Retina (tissue), 1 donor: ENCODE measurements around the gene CTPS1.

ENCODE experiments used
- DNase-seq: peaks from one replicate; pipeline ENCODE4 v3.0.0-alpha.2; 2016

Gene CTPS1

DNA sequence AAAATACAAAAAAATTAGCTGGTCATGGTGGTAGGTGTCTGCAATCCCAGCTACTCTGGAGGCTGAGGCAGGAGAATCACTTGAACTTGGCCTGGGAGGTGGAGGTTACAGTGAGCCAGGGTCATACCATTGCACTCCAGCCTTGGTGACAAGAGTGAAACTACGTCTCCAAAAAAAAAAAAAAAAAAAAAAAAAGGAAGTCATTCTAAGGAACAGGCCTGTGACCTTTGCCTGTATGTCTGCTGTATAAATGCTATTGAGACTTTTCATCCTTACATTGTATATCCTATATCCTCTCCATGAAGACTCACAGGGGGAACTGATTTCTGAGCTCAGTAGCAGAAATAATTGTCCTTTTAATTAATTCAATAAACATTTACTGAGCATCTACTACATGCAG lies 7.5 kb upstream of the CTPS1 start:
- DNase-seq, result no peak

DNA sequence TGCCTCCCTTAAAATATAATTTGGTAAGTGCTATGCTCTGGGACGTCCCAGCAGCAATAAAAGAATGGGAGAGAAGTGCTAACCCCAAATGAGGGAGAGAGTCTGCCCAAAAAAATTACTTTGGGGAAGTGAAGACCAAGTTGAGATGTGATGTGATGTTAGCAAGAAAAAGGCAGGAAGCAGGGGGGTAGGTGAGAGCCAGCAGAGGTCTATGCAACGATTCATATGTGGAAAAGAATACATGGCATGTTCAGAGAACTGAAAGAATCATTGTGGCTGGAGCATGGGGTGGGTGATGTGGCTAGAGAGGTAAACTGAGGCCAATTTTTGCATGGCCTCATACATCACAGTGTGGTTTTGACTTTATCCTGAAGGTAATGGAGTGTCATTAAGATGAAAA lies 5.6 kb upstream of the CTPS1 start:
- no peak for DNase-seq

DNA sequence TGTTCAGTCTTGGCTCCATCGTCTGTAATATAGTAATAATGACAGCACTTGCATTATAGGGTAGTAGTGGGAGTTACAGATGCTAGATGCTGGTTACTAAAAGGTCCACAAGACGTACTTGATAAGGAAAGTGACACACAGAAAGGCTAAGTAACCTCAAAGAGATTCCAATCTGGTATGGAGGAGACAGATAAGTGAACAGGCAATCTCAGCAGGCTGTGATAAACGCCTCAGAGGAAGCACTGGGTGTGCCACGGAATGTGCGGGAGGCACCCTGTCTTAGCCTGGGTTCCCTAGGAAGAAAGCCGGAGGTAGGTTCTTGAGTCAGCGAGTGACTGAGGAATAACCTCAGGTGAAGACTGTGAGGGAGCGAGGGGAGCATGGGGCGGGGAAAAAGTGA lies 4.6 kb upstream of the CTPS1 start:
- DNase-seq, result no peak

DNA sequence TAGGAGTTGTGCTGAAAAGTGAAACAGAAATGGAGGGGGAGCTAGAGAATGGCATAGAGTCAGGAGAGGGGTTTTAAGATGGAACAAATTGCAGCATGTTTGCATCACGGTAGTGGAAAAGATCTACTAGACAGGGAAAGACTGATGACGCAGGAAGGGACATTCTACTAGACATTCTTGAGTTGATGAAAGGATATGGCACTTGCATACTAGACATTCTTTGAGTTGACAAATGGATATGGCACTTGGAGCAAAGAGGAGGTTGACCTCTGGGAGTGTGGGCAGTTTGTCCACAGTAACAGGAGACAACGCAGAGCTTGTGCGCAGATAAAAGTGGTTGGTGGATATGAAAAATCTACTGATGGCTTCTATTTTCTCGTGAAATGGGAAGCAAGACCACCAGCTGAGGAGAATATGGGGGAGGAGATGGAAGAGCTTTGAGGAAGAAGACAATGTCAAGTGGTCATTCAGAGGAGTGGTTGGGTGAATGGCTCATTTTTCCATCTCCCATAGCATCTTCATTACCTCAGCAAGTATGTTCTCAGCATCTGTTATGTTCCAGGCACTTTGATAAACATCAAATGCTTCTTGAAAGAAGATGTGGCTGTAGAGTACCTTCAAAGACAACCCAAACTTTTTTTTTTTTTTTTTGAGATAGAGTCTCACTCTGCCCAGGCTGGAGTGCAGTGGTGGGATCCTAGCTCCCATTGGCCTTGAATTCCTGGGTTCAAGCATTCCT lies 2.4 kb upstream of the CTPS1 start:
- DNase-seq, result no peak

DNA sequence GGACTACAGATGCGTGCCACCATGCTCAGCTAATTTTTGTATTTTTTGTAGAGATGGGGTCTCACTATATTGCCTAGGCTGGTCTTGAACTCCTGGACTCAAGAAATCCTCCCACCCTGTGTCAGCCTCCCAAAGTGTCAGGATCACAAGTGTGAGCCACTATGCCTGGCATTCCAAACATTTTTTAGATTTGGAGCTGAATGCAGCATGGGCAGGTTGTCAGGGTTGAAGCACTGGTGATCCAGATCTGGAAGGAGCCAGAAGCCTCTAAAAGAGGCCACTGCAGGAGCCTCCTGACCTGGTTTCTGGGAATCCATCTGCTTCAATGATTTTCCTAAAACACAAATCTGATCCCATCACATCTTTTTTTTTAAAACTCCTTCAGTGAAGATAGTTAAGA lies 1.8 kb upstream of the CTPS1 start:
- no peak for DNase-seq

DNA sequence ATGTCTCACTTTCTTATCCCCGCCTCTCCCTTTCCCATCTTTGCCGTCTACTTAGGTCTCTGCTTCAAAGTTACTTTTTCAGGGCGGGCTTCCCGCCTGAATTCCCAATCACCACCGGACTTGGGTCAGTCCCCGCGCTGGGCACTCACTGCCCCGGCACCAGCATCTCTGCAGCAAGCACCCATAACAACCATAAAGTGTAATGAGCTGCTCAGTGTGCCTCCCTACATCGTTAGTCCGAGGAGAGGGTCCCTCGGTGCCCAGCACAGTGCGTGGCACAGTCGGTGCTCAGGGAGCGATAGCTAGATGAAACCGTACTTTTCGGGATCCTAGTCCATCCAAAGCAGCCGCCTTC lies 633 bp upstream of the CTPS1 start:
- DNase-seq, result no peak

DNA sequence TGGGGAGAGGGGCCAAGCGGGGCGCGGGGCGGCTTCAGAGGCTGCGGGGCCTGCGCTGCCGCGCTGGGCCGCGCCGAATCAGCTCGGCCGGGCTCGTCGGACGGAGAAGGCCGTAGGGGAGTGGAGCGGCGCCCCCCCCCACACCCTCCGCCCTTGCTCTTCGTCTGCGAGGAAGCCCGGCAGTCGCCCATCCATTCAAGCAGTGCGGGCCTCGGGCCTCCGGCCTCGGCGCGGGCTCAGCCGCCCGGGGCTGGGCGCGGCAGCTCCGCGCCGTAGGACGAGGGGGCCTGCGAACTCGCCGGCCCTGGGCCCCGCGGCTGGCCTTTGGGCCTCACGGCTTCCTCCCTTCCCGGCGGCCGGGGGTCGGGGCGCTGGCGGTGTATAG lies 564 bp downstream of the CTPS1 start:
- peak; percentile 74 for DNase-seq

DNA sequence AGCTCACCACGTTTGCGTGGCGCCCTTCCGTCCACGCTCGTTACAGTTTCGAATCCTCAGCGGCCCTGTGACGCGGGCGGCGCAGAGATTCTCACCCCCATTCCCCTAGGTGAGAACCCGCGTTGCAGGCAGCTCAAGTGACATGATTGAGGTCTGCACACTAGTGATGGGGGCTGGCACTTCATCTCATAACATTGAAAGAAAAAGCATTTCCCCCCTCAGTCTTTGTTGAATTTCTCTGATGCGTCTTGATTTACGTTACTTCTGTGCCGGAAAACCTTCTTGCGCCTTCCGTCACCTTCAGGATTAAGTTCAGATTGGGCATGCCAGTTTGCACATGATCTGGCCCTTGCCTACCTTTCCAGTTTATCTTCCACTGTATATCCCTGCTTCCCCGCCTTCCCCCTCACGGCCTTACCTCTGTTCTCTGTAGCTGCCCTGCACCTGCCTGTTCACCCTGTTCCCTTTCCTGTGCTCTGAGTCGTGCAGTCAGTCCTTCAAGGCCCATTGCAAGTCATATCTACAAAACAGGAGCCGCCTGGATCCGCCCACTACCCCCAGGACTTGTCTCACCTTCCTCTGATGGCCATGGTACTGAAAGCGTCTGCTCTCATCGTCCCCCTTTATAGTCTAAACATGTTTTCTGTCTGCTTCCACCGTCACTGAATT lies 1.1 kb downstream of the CTPS1 start:
- peak; percentile 64 for DNase-seq

DNA sequence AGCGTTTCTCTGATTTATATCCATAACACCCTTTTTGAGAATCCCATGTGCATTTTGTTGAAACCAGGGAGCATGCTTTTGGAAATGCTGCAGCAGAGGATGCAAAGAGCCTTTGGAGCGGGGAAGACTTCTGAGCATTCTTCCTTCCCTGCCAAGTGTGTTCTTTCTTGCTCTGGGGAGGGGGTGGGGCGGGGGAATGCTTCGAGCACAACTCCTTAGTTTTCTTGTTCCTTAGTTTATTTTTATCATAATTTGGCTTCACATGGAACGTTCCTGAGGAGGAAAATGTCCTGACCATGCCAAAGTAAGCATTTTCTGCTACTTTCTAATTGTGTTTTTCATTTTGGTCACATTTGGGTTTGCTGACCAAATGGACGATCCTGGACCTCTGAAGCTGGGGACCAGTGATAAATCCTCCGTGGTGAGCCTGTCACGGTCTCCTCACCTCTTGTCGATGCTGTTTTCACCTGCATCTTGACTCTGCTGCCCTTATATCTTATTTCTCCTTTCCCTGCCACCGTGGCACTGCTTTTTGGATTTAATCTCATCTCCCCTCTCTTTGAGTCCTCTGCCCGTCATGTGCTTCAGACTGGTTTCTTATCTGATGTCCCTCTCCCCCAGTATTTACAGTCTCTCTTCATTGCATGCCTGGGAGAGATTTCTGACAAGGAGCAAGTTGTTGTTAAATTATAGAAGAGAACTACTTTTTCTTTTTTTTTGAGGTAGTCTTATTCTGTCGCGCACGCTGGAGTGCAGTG lies 2.4 kb downstream of the CTPS1 start:
- DNase-seq, result no peak

DNA sequence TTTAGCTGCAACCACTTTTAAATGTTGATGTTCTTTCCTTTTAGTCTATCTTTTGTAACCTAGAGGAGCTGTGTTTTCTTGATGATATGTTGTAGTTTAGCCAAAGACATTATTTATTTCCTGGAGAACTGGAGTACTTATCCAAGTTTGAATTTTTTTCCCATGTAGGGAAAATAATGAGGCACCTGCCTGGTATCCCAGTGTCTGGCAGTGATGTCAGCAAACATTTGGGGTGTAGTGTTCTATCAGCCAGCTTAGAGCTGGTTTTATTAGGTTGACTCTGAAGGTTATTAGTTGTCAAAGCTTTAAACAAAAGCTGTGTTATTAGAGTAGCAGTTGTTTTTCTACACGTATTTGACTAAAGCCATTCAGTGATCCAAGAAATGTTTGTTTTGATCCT lies 3.2 kb downstream of the CTPS1 start:
- DNase-seq, result no peak

DNA sequence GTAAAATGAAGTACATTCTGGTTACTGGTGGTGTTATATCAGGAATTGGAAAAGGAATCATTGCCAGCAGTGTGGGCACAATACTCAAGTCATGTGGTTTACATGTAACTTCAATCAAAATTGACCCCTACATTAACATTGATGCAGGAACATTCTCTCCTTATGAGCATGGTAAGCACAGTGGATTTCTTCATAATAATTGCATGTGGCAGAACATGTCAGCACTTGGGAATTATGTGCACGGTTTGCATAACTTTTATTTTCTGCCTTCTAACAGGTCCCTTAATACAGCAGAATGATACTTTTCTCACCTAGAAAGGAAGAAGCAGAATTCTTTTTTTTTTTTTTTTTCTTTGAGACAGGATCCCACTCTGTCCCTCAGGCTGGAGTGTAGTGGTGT lies 3.8 kb downstream of the CTPS1 start:
- no peak for DNase-seq

DNA sequence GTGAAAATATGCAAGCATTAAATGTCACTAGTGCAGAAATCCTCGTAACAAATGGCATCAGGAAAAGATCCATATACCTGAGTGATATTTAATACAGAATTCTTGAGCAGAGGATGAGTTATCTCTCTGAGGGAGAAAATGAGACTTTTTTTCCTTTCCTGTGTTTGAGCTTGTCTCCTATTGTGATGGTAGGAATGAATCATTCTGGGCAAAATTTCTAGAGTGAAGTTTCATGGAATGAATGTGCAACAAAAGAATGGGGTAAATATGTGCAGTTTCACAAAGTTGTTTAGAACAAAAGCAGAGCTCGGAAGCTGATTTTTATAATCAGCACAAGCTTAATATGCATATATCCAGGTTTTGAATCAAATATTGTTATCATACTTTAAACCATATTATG lies 4.6 kb downstream of the CTPS1 start:
- DNase-seq, result no peak

DNA sequence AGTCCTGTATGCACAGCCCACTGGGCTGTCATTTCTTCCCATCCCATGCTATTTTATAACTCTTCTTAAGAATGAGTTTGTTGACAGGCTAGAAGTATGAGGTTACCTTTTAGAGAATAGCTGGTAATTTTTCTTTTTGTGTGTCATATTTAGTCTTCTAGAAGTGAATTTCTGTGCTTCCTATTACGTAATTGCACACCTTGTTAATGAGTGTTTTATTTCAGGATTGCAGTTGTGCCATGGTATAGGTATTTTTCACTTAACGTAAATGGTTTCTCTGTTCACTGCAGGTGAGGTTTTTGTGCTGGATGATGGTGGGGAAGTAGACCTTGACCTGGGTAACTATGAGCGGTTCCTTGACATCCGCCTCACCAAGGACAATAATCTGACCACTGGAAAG lies 5.0 kb downstream of the CTPS1 start:
- no peak for DNase-seq

DNA sequence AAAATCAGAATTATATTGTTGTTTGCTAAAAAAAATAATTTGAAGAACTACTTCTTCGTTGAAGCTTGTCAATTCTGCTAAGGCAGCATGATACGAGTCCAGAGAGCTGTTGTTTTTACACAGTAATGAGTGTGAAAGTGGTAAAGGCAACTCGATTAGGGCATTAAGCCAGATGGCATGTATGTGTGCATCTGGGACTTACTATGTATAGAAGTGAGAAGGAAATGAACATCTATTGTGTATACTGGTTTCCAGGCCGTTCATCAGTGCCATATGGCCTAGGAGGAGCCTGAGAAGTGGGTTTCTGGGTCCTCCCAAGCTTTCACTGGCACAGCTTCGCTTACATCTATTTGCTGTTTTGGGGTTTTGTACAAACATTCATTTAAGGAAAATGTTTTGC lies 5.7 kb downstream of the CTPS1 start:
- no peak for DNase-seq

DNA sequence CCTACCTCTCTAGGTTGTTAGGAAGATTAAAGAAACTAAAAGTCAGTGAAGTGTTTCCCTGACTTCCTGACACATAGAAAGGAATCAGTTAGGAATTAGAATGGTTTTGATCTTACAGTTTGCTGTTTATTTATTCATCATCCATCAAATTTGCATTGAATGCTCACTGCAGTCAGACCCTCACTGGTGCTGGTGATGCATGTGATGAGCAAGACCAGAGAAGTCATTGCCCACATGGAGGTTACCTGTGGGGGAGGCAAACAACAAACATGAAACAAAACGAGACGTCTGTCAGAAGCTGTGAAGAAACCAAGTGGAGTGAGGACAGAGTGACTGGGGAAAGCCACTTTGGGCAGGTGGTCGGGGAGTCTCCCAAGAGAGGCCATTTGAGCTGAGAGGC lies 6.4 kb downstream of the CTPS1 start:
- DNase-seq, result no peak

DNA sequence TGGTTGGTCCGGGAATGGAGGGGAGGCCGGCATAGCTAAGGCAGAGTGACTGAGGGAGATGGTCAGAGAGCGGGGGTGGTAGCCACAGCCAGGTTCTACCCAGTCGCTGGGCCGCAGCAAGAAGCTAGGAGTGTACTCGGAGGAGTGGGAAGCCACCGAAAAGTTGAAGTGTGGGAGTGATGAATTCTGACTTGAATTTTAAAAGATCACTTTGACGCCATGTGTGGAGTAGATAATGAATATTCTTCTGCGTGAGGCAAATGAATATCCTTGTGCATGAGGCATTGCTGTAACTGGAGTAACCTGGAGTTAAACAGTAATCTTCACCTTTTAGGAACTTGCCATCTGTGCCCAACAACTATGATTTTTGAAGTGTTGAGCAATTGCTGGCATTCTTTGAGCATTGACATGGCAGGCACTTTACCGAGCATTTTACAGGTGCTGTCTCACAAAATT lies 6.9 kb downstream of the CTPS1 start:
- no peak for DNase-seq

DNA sequence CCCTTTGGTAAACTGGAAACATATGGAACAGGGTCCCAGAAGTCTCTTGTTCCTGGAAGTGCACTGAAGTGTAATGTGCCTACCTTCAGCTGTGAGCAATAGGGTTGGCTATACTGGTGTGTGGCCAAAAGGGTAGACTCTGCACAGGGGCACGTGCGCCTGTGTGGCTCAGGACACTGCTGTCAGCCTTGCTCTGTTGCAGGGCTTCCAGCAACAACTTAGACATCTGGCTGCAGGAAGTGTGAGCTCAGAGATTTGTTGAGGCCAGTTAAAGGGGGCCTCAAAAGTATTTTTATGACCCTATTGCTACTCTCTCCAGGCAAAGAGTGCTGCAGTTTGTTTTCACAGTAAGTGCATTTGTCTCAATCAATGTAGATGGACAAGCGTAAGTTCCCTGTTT lies 7.5 kb downstream of the CTPS1 start:
- no peak for DNase-seq

DNA sequence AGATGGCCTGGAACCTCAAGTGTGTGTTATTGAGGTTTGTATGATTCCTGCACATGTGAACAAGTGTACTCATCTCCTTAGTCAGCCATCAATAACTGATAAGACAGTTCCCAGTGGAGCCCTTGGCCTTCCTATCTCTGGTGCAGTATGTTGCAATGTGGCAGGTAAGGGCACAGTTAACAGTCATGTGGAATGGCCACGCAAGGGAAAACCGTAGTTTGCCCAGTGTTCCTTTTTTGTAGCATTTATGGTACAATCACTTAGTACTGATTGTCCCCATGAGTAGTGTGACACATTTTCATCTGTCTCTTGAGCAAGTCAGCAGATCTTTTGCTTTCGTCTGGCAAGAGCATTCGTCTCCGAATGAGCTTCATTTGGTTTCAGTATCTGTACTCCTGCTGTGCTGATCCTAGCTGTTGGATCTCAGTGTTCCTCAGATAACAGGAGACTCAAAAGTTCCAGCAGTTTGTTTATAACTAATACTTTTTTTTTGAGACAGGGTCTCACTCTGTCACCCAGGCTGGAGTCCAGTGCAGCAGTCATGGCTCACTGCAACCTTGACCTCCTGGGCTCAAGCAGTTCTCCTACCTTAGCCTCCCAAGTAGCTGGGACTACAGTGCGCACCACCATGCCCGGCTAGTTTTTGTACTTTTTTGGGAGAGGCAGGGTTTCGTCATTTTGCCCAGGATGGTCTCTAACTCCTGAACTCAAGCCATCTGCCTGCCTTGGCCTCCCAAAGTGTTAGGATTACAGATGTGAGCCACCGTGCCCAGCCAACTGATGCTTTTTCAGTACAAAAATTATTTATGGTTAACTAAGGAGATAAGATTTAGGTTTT lies 8.2 kb downstream of the CTPS1 start:
- DNase-seq, result no peak

DNA sequence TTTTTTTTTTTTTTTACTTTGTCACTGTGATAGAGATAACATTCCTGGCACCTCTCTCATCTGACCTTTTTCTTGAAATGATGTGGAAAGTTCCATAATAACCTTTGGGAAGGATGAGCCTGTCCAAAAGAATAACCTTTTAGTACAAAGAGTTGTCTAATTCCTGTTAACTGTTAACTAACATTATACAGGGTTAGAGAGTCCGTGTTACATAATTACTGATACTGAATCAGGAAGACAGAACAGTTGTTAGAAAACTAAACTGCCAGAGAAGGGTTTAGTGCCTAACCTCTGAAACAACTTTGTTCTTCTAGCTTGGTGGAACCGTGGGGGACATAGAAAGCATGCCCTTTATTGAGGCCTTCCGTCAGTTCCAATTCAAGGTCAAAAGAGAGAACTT lies 8.8 kb downstream of the CTPS1 start:
- DNase-seq, result no peak

DNA sequence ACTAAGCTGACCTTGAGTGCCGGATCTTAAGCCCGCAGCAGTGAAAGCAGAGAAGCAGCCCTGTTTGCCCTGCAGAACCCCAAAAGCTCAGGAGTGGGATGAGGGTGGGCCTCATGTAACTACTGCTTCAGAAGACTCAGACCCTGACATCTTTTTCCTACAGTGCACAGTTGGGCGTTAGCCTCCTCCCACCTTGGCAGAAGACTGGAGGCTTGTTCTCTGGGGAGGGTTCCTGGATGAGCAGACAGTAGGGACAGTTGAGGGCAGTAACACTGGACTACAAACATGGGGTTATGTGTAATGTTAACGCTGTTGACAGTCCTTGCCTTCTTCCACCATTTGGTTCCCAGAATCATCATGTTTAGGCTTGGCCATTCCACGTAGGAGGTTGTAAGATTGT lies 9.6 kb downstream of the CTPS1 start:
- DNase-seq, result no peak

DNA sequence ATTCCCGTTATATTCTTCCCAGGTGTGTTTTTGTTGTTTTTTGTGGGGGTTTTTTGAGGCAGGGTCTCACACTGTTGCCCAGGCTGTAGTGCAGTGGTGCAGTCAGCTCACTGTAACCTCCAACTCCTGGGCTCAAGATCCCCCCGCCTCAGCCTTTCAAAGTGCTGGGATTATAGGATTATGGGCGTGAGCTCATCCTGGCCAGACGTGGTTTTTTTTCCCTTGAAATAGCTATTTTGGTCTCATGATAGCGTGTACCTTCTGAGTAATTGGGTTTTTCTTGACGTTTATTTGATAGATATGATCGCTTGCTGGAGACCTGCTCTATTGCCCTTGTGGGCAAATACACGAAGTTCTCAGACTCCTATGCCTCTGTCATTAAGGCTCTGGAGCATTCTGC lies 17.6 kb downstream of the CTPS1 start:
- no peak for DNase-seq

DNA sequence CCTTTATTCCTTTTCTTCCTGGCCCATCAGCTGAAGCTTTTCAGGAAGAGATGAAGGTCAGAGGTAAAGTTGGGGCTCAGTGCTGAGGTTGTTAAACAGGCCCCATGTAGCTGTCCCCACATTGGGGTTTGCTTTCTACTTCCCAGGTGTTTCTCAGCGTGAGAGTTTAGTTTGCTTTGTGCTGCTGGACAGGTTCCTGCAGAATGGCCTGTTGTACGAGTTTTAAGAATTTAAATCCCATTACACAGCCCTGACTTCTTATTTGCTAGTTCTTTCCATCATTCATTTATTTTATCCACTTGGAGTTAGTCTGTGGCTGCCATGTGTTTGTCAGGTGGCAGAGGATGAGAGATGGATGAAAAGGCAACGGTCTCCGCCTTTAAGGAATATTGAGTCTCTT lies 19.2 kb downstream of the CTPS1 start:
- no peak for DNase-seq

DNA sequence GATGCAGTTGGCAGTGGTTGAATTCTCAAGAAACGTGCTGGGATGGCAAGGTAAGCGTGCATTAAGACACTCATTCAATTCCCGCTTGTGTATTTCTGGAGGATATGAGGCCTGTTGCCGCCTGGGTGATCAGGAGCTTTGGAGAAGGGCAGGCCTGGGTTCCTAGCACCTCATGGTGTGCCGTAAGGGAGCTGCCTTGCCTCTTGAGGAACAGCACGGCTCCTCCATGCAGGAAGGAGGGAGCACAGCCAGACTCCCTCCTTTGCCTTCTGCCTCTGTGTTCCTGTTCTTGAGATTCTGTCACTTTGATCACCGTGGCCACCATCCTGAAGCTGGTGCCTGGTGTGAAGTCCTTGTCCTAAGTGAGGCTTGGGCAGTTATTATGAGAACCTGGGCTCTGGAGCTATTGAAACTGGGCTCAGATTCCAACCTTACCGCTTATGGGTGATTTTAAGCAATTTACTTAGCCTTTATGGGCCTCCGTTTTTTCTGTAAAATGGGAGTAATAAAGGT lies 23.7 kb downstream of the CTPS1 start:
- no peak for DNase-seq
